ENCODE measurements around the gene GPBAR1.

GPBAR1 gene

DNA sequence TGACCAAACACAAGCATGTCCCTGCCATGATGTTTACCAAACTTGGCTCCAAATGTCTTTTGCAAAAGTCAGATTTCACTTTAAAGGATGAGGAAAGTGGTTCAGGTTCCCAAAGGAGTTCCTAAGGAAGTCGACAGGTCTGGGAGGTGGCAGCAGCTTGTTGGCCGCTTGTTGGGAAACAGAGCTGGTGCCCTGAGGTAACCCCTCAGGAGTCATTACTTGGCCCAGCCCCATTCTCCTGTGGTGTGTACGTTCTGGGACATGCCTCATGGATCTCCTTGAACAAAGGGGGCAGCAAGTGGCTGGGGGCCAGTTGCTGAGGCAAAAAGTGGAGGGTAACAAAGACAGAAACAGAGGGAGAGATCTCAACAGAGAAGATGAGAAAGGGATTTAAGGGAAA lies 20.6 kb downstream of the GPBAR1 start:
- H3K4me2 ChIP-seq (ENCODE audit: low read depth, low read length, poor library complexity, severe bottlenecking) = no peak overlapping the region
- H4K20me1 ChIP-seq (ENCODE audit: low read depth, low read length) = no peaks in the 10 kb centered on the region
- no peaks in the 10 kb centered on the region for H3F3A ChIP-seq (ENCODE audit: insufficient read depth)
- H2AFZ ChIP-seq (ENCODE audit: low read depth, low read length, severe bottlenecking) = no peak overlapping the region
- H3K36me3 ChIP-seq (ENCODE audit: low read length) = no peaks in the 10 kb centered on the region
- no peaks in the 10 kb centered on the region for H3K9me2 ChIP-seq (replicated peaks; ENCODE audit: insufficient read depth, low read length)
- H3K79me2 ChIP-seq (ENCODE audit: insufficient read depth, low read length) = no peaks in the 10 kb centered on the region
- no peak overlapping the region for H3K9ac ChIP-seq (ENCODE audit: low read length)
- TF ChIP-seq EZH2phosphoT487 (conservative IDR thresholded peaks at IDR 0.05; ENCODE audit: low read length) = no peak
- TF ChIP-seq, protein P1, sequence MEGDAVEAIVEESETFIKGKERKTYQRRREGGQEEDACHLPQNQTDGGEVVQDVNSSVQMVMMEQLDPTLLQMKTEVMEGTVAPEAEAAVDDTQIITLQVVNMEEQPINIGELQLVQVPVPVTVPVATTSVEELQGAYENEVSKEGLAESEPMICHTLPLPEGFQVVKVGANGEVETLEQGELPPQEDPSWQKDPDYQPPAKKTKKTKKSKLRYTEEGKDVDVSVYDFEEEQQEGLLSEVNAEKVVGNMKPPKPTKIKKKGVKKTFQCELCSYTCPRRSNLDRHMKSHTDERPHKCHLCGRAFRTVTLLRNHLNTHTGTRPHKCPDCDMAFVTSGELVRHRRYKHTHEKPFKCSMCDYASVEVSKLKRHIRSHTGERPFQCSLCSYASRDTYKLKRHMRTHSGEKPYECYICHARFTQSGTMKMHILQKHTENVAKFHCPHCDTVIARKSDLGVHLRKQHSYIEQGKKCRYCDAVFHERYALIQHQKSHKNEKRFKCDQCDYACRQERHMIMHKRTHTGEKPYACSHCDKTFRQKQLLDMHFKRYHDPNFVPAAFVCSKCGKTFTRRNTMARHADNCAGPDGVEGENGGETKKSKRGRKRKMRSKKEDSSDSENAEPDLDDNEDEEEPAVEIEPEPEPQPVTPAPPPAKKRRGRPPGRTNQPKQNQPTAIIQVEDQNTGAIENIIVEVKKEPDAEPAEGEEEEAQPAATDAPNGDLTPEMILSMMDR (IDR thresholded peaks at IDR 0.05; ENCODE audit: insufficient read depth, low read length, poor library complexity, severe bottlenecking) = no peak
- H3K4me3 ChIP-seq (ENCODE audit: insufficient read depth, low read length, poor library complexity, severe bottlenecking) = no peak overlapping the region
- no peak overlapping the region for H3K27ac ChIP-seq (ENCODE audit: low read depth, low read length)
- no peaks in the 10 kb centered on the region for H3K27me3 ChIP-seq (ENCODE audit: low read length)
- H3K9me3 ChIP-seq (ENCODE audit: insufficient read depth, low read length) = no peaks in the 10 kb centered on the region

DNA sequence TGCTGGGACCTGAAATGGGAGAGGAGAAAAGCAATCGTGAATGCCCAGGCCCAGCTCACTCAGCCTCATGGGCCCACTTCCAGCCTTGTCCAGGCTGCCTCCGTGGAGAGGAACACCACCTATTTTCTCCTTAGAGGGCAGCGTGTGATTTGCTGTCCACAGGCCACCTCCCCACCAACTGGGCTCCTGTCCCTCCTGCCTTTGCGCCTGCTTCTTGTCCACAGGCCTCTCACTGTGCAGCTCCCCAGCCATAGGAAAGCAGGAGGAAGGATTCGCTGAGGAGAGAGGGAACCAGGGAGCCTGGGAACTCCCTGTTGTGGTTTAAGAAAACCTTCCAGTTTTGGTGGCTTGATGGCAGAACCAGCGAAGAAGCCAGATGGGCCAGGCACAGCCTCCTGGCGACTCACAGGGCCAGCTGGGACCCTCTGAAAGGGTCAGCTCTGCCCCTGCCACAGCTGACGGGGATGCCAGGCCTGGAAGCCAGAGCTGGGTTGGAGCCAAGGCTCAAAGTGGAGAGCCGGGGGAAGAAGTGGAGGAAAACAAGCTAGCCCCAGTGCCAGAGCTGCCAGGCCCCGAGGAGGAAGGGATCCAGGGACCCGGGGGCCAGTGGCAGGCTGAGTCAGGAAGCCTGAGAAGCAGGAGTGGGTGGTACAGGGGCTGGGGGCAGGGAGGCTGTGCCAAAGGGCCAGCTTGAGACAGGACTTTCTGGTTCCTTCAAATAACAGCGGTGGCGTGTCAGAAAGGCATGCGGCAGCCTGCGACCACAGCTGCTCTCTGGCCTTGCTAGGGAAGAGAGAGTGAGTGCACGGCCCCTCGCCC lies 21.6 kb downstream of the GPBAR1 start:
- no peak overlapping the region for H3K4me3 ChIP-seq (ENCODE audit: insufficient read depth, low read length, poor library complexity, severe bottlenecking)
- no peaks in the 10 kb centered on the region for H3K36me3 ChIP-seq (ENCODE audit: low read length)
- H3K79me2 ChIP-seq (ENCODE audit: insufficient read depth, low read length) = no peaks in the 10 kb centered on the region
- no peak overlapping the region for H3K27ac ChIP-seq (ENCODE audit: low read depth, low read length)
- H3K9me2 ChIP-seq (replicated peaks; ENCODE audit: insufficient read depth, low read length) = no peaks in the 10 kb centered on the region
- no peak overlapping the region for H2AFZ ChIP-seq (ENCODE audit: low read depth, low read length, severe bottlenecking)
- H4K20me1 ChIP-seq (ENCODE audit: low read depth, low read length) = no peaks in the 10 kb centered on the region
- H3K27me3 ChIP-seq (ENCODE audit: low read length) = no peaks in the 10 kb centered on the region
- H3F3A ChIP-seq (ENCODE audit: insufficient read depth) = no peaks in the 10 kb centered on the region
- no peak overlapping the region for H3K9ac ChIP-seq (ENCODE audit: low read length)
- H3K9me3 ChIP-seq (ENCODE audit: insufficient read depth, low read length) = no peaks in the 10 kb centered on the region
- TF ChIP-seq, protein P1 (IDR thresholded peaks at IDR 0.05; ENCODE audit: insufficient read depth, low read length, poor library complexity, severe bottlenecking) = no peak
- TF ChIP-seq EZH2phosphoT487 (conservative IDR thresholded peaks at IDR 0.05; ENCODE audit: low read length) = no peak
- H3K4me2 ChIP-seq (ENCODE audit: low read depth, low read length, poor library complexity, severe bottlenecking) = no peak overlapping the region

DNA sequence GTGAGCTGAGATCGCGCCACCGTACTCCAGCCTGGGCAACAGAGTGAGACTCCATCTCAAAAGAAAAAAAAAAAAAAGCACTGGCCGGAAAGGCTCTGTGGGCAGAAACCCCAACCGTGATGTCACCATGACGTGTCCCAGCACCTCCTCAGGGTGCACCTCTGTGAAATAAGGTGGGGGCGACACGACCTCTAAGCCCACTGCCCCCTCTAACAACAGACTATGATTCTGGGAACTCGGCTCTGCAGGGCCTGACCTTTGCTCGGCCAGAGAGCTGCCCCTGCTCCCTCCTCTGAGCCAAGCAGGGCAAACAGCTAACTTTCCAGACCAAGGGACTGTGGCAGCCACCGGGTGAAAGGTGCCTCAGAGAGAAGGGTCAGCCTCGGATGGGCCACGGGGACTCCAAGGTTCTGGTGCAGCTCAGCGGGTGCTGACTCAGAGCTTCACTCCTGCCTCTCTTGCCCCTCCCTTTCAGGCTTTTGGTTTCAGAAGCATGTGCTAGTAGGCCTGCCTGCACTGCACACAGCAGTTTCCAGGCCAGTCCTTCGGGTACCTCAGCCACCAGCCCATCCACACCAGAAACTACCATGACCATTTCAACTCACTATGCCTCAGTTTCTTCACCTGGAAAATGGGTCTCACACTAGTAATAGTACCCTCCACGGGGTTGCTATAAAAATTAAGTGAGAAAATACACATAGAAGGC lies 23.4 kb downstream of the GPBAR1 start:
- H3K9me2 ChIP-seq (replicated peaks; ENCODE audit: insufficient read depth, low read length) = no peaks in the 10 kb centered on the region
- no peaks in the 10 kb centered on the region for H3K79me2 ChIP-seq (ENCODE audit: insufficient read depth, low read length)
- no peaks in the 10 kb centered on the region for H3K36me3 ChIP-seq (ENCODE audit: low read length)
- no peak overlapping the region for H3K9ac ChIP-seq (ENCODE audit: low read length)
- H3K9me3 ChIP-seq (ENCODE audit: insufficient read depth, low read length) = no peaks in the 10 kb centered on the region
- no peaks in the 10 kb centered on the region for H3K27me3 ChIP-seq (ENCODE audit: low read length)
- H3K4me2 ChIP-seq (ENCODE audit: low read depth, low read length, poor library complexity, severe bottlenecking) = no peak overlapping the region
- H4K20me1 ChIP-seq (ENCODE audit: low read depth, low read length) = no peaks in the 10 kb centered on the region
- no peak overlapping the region for H3K4me3 ChIP-seq (ENCODE audit: insufficient read depth, low read length, poor library complexity, severe bottlenecking)
- H3K27ac ChIP-seq (ENCODE audit: low read depth, low read length) = no peak overlapping the region
- H2AFZ ChIP-seq (ENCODE audit: low read depth, low read length, severe bottlenecking) = no peak overlapping the region
- TF ChIP-seq EZH2phosphoT487 (conservative IDR thresholded peaks at IDR 0.05; ENCODE audit: low read length) = no peak
- TF ChIP-seq, protein P1 (IDR thresholded peaks at IDR 0.05; ENCODE audit: insufficient read depth, low read length, poor library complexity, severe bottlenecking) = no peak
- no peaks in the 10 kb centered on the region for H3F3A ChIP-seq (ENCODE audit: insufficient read depth)

Measured in SU-DHL-6 (cell line).